Uterus (tissue), 4 donors: ENCODE measurements around the gene TUBB. TPM values are rescaled to one million over a fixed set of nuclear protein-coding genes. Genes with fewer than 3 reads are reported as not detected.

Source experiments
- DNase-seq, 2 donors: peaks; one replicate each; pipeline ENCODE4 v3.0.0-alpha.2; 2019 to 2020
- H3K27ac ChIP-seq, 2 donors: fragments of 200-600 bp; sonication (generic); 1 replicate in 1 of 2; 2 replicates in 1 of 2; pipeline ENCODE4 v1.5.1; 2016 to 2018
- H3K27me3 ChIP-seq, 2 donors: fragments of 200-600 bp; sonication (generic); one replicate each; pipeline ENCODE4 v1.5.1; 2018 to 2019; ENCODE audit warnings: control low read depth in 1 of 2
- H3K36me3 ChIP-seq, 2 donors: fragments of 200-600 bp; sonication (generic); one replicate each; pipeline ENCODE4 v1.5.1; 2019; ENCODE audit warnings: control low read depth in 1 of 2
- H3K4me1 ChIP-seq, 2 donors: fragments of 200-600 bp; sonication (generic); one replicate each; pipeline ENCODE4 v1.5.1; 2018 to 2019; ENCODE audit warnings: control low read depth in 1 of 2
- H3K4me3 ChIP-seq, 2 donors: fragments of 200-600 bp; sonication (generic); 1 replicate in 1 of 2; 2 replicates in 1 of 2; pipeline ENCODE4 v1.5.1; 2018 to 2019; ENCODE audit warnings: mild to moderate bottlenecking in 1 of 2
- H3K9me3 ChIP-seq, 2 donors: fragments of 200-600 bp; sonication (generic); one replicate each; pipeline ENCODE4 v1.5.1; 2019; ENCODE audit warnings: control low read depth in 1 of 2
- CTCF ChIP-seq, 4 experiments: fragments of 200-600 bp in 2 of 4; fragments of 450-650 bp in 2 of 4; sonication (generic) in 2 of 4; IDR thresholded peaks; one replicate each; pipeline ENCODE4 v1.5.1; 2016 to 2019; ENCODE audit warnings: antibody characterized with exemption in 4 of 4, mild to moderate bottlenecking in 2 of 4, moderate library complexity in 1 of 4
- POLR2A ChIP-seq, 2 donors: fragments of 450-650 bp; IDR thresholded peaks; one replicate each; pipeline ENCODE4 v1.6.1; 2016; ENCODE audit warnings: antibody characterized with exemption in 2 of 2, mild to moderate bottlenecking in 1 of 2, moderate library complexity in 1 of 2
- intact Hi-C: fragments of 100-400 bp; cut with DNase I; formaldehyde crosslinking; loops from one replicate; pipeline ENCODE4 v1.15.1; 2023; ENCODE audit warnings: low total_unique reads
- total RNA-seq, 4 donors: library from RNA; depleted of rRNA in 3 of 4; stranded (reverse); fragments of >200 nt in 3 of 4; gene quantifications; one replicate each; pipeline versions ENCODE4 v1.1.0 to v1.2.4, GENCODE V29; 2014 to 2023
- donor health status: DM: yes; HTN: yes; CAD: no.

The TUBB gene
- total RNA-seq, 4 donors from 2014 or later = 130 to 426 (median 290) TPM

GRCh38 chr6:30696432-30696831 is 23.7 kb upstream of the TUBB start:
- no peak for TF ChIP-seq CTCF (IDR thresholded peaks at IDR 0.05)
- TF ChIP-seq POLR2A (IDR thresholded peaks at IDR 0.05) = no peak
- no peaks in the 10 kb centered on the region for H3K4me1 ChIP-seq
- no peak for DNase-seq
- no peak overlapping the region for H3K27ac ChIP-seq
- H3K4me3 ChIP-seq = no peak overlapping the region
- H3K36me3 ChIP-seq = no peaks in the 10 kb centered on the region
- no peaks in the 10 kb centered on the region for H3K27me3 ChIP-seq
- H3K9me3 ChIP-seq = no peaks in the 10 kb centered on the region
- intact Hi-C loops = no loop called here

- no peak for DNase-seq
- H3K36me3 ChIP-seq = no peaks in the 10 kb centered on the region
- no peaks in the 10 kb centered on the region for H3K4me1 ChIP-seq
- H3K27ac ChIP-seq = no peak overlapping the region
- intact Hi-C loops = no loop called here
- no peaks in the 10 kb centered on the region for H3K27me3 ChIP-seq
- no peak for TF ChIP-seq POLR2A (IDR thresholded peaks at IDR 0.05)
- H3K4me3 ChIP-seq = no peak overlapping the region
- no peaks in the 10 kb centered on the region for H3K9me3 ChIP-seq
Measured at GRCh38 chr6:30700340-30700739, 19.8 kb upstream of the TUBB start.

GRCh38 chr6:30703011-30703410 is 17.1 kb upstream of the TUBB start:
- intact Hi-C loops = no loop called here
- no peaks in the 10 kb centered on the region for H3K27me3 ChIP-seq
- no peak overlapping the region for H3K4me3 ChIP-seq
- H3K36me3 ChIP-seq = no peaks in the 10 kb centered on the region
- no peak overlapping the region for H3K27ac ChIP-seq
- TF ChIP-seq CTCF (IDR thresholded peaks at IDR 0.05) = no peak
- H3K9me3 ChIP-seq = no peaks in the 10 kb centered on the region
- H3K4me1 ChIP-seq = no peaks in the 10 kb centered on the region
- no peak for DNase-seq

- Histone ChIP-seq H3K36me3 (no peaks in the 10 kb centered on the region), H3K4me1 (no peaks in the 10 kb centered on the region), H3K27ac (no peak overlapping the region), H3K27me3 (no peaks in the 10 kb centered on the region), H3K9me3 (no peaks in the 10 kb centered on the region), H3K4me3 (no peak overlapping the region)
- no peak for DNase-seq
- intact Hi-C loops = no loop called here
- no peak for TF ChIP-seq CTCF (IDR thresholded peaks at IDR 0.05)
- no peak for TF ChIP-seq POLR2A (IDR thresholded peaks at IDR 0.05)
Measured at GRCh38 chr6:30703821-30704220, 16.3 kb upstream of the TUBB start.

GRCh38 chr6:30705620-30706019 is 14.5 kb upstream of the TUBB start:
- Histone ChIP-seq H3K27ac (no peak overlapping the region), H3K9me3 (no peaks in the 10 kb centered on the region), H3K4me1 (no peaks in the 10 kb centered on the region), H3K4me3 (no peak overlapping the region), H3K27me3 (no peaks in the 10 kb centered on the region), H3K36me3 (no peaks in the 10 kb centered on the region)
- TF ChIP-seq CTCF (IDR thresholded peaks at IDR 0.05) = no peak
- no peak for DNase-seq
- intact Hi-C loops = no loop called here

GRCh38 chr6:30707281-30707850 is 12.8 kb upstream of the TUBB start:
- H3K27ac ChIP-seq = no peak overlapping the region
- no peaks in the 10 kb centered on the region for H3K4me1 ChIP-seq
- DNase-seq = no peak
- TF ChIP-seq POLR2A (IDR thresholded peaks at IDR 0.05) = no peak
- TF ChIP-seq CTCF (IDR thresholded peaks at IDR 0.05) = no peak
- no peaks in the 10 kb centered on the region for H3K27me3 ChIP-seq
- intact Hi-C loops = no loop called here
- no peak overlapping the region for H3K4me3 ChIP-seq
- H3K9me3 ChIP-seq = no peaks in the 10 kb centered on the region
- H3K36me3 ChIP-seq = no peaks in the 10 kb centered on the region
